ENCODE data around the gene ALDH3B2. TPM values are rescaled to one million over a fixed set of nuclear protein-coding genes. Genes with fewer than 3 reads are reported as not detected.

The ALDH3B2 gene
- total RNA-seq, 3 donors from 2014 or later = 0.29 to 0.48 TPM; not detected in 1

- DNase-seq (no peak), ATAC-seq (no peak)
- intact Hi-C loops (cut with DNase I, micrococcal nuclease) = no loop called here
- H3K36me3 ChIP-seq (ENCODE audit: low read depth) = no peaks in the 10 kb centered on the region
- H3K9me3 ChIP-seq = no peaks in the 10 kb centered on the region
- H3K4me3 ChIP-seq = no peak overlapping the region
- TF ChIP-seq, protein P1, sequence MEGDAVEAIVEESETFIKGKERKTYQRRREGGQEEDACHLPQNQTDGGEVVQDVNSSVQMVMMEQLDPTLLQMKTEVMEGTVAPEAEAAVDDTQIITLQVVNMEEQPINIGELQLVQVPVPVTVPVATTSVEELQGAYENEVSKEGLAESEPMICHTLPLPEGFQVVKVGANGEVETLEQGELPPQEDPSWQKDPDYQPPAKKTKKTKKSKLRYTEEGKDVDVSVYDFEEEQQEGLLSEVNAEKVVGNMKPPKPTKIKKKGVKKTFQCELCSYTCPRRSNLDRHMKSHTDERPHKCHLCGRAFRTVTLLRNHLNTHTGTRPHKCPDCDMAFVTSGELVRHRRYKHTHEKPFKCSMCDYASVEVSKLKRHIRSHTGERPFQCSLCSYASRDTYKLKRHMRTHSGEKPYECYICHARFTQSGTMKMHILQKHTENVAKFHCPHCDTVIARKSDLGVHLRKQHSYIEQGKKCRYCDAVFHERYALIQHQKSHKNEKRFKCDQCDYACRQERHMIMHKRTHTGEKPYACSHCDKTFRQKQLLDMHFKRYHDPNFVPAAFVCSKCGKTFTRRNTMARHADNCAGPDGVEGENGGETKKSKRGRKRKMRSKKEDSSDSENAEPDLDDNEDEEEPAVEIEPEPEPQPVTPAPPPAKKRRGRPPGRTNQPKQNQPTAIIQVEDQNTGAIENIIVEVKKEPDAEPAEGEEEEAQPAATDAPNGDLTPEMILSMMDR (IDR thresholded peaks at IDR 0.05) = no peak
- H3K4me1 ChIP-seq (ENCODE audit: low read depth) = peaks cover 12% of the 10 kb centered on the region
These were observed 521 bp downstream of the ALDH3B2 start for GRCh38 chr11:67673902-67674301.

DNA sequence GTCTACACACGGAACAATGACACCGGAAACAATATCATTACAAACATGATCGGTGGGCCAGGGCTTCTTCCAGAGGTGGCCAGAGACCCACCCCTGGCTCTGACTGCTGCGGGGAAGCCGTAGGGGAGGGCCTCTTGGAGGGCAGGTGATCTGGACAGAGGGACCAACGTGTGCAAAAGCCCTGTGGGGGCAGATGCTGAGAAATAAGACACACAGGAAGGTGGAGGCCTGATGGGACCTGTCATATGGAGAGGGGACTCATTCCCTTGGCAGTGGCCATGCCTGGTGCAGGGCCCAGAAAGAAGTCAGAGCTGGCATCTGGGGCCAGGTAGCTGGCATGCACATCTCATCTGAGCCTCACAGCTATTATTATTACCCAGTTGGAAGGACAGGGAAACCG lies 1.1 kb downstream of the ALDH3B2 start:
- no peak for ATAC-seq
- Histone ChIP-seq H3K36me3 (ENCODE audit: low read depth) (no peaks in the 10 kb centered on the region), H3K4me3 (no peak overlapping the region), H3K9me3 (no peaks in the 10 kb centered on the region), H3K4me1 (ENCODE audit: low read depth) (peaks cover 12% of the 10 kb centered on the region)
- intact Hi-C loops (cut with DNase I, micrococcal nuclease) = no loop called here
- TF ChIP-seq, protein P1 (IDR thresholded peaks at IDR 0.05) = no peak
- no peak for DNase-seq

DNA sequence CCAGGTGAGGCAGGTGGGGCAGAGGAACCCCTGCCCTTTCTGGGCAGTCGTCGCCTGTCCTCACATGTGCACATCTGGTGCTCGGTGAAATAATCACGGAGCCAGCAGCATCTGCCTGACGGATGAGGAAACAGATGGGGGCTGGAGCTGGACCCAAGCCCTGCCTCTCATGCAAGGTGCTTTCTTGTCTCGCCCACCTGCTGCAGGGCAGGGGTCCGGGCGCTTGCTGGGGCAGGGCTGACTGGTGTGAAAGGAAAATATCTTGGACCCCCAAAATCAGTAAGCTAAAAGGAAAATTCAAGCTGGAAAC lies 3.3 kb downstream of the ALDH3B2 start:
- Histone ChIP-seq H3K36me3 (ENCODE audit: low read depth) (no peaks in the 10 kb centered on the region), H3K4me1 (ENCODE audit: low read depth) (peaks cover 12% of the 10 kb centered on the region), H3K4me3 (no peak overlapping the region), H3K9me3 (no peaks in the 10 kb centered on the region)
- TF ChIP-seq, protein P1 (IDR thresholded peaks at IDR 0.05) = no peak
- ATAC-seq (no peak), DNase-seq (no peak)
- intact Hi-C loops (cut with DNase I, micrococcal nuclease) = no loop called here

- intact Hi-C loops (cut with DNase I, micrococcal nuclease) = no loop called here
- TF ChIP-seq, protein P1 (IDR thresholded peaks at IDR 0.05) = no peak
- DNase-seq = no peak
- peaks cover 17% of the 10 kb centered on the region for H3K4me1 ChIP-seq (ENCODE audit: low read depth)
- ATAC-seq = no peak
- H3K9me3 ChIP-seq = no peaks in the 10 kb centered on the region
- H3K4me3 ChIP-seq = no peak overlapping the region
- no peaks in the 10 kb centered on the region for H3K36me3 ChIP-seq (ENCODE audit: low read depth)
These were observed 3.9 kb downstream of the ALDH3B2 start for GRCh38 chr11:67670316-67671210.

- Histone ChIP-seq H3K4me3 (no peak overlapping the region), H3K36me3 (ENCODE audit: low read depth) (no peaks in the 10 kb centered on the region), H3K9me3 (no peaks in the 10 kb centered on the region), H3K4me1 (ENCODE audit: low read depth) (peaks cover 5% of the 10 kb centered on the region)
- no peak for DNase-seq
- no peak for ATAC-seq
- intact Hi-C loops (cut with DNase I, micrococcal nuclease) = no loop called here
- TF ChIP-seq, protein P1 (IDR thresholded peaks at IDR 0.05) = no peak
These were observed 6.3 kb downstream of the ALDH3B2 start for GRCh38 chr11:67668192-67668551.

Data from mucosa of descending colon (tissue), 3 donors.